Fibroblast of skin of back (primary cell): ENCODE results near the gene NLRP7.
"Not testable (repeated sequence)": the region's sequence is repeated elsewhere in the genome, so short reads cannot be mapped to it uniquely, and the experiment has no call there.

Experiments used
- DNase-seq: peaks from one replicate; pipeline ENCODE4 v3.0.0-alpha.2; 2013

The NLRP7 gene

GRCh38 chr19:54919646-54920563 lies 27.4 kb downstream of the NLRP7 start:
- DNase-seq = not testable (repeated sequence)

- no peak for DNase-seq
These were observed 28.8 kb downstream of the NLRP7 start for GRCh38 chr19:54918499-54918898.

- no peak for DNase-seq
These were observed 30.5 kb downstream of the NLRP7 start for GRCh38 chr19:54916822-54917221.

GRCh38 chr19:54907899-54908298 lies 39.4 kb downstream of the NLRP7 start:
- DNase-seq = not testable (repeated sequence)

- no peak for DNase-seq
These were observed 40.5 kb downstream of the NLRP7 start for GRCh38 chr19:54906819-54907218.

- no peak for DNase-seq
These were observed 41.4 kb downstream of the NLRP7 start, which contains the start of gene NCR1 for GRCh38 chr19:54905803-54906511. TSS of gene NCR1 (plus strand) at chr19:54906148. CDS start at chr19:54906188, 40 bp downstream.

- no peak for DNase-seq
These were observed 41.9 kb downstream of the NLRP7 start for GRCh38 chr19:54905421-54905802.

GRCh38 chr19:54904261-54904660 lies 43.1 kb downstream of the NLRP7 start:
- DNase-seq = not testable (repeated sequence)

GRCh38 chr19:54903303-54903702 lies 44.0 kb downstream of the NLRP7 start:
- DNase-seq = no peak

GRCh38 chr19:54902061-54902460 lies 45.3 kb downstream of the NLRP7 start:
- no peak for DNase-seq

GRCh38 chr19:54901153-54901552 lies 46.2 kb downstream of the NLRP7 start:
- not testable (repeated sequence) for DNase-seq

- not testable (repeated sequence) for DNase-seq
These were observed 47.7 kb downstream of the NLRP7 start for GRCh38 chr19:54899646-54900045.

- not testable (repeated sequence) for DNase-seq
These were observed 48.6 kb downstream of the NLRP7 start for GRCh38 chr19:54898685-54899084.

GRCh38 chr19:54896036-54896435 lies 51.3 kb downstream of the NLRP7 start:
- DNase-seq = no peak

- not testable (repeated sequence) for DNase-seq
These were observed 53.2 kb downstream of the NLRP7 start for GRCh38 chr19:54894106-54894505.

- no peak for DNase-seq
These were observed 53.9 kb downstream of the NLRP7 start for GRCh38 chr19:54893406-54893805.

- DNase-seq = no peak
These were observed 57.8 kb downstream of the NLRP7 start for GRCh38 chr19:54889566-54889965.

GRCh38 chr19:54888239-54888638 lies 59.1 kb downstream of the NLRP7 start:
- DNase-seq = no peak

GRCh38 chr19:54883228-54883627 lies 64.1 kb downstream of the NLRP7 start:
- no peak for DNase-seq

- DNase-seq = no peak
These were observed 64.6 kb downstream of the NLRP7 start for GRCh38 chr19:54882758-54883157.

GRCh38 chr19:54881884-54882283 lies 65.4 kb downstream of the NLRP7 start:
- DNase-seq = no peak

GRCh38 chr19:54877471-54877870 lies 69.9 kb downstream of the NLRP7 start:
- no peak for DNase-seq

- DNase-seq = no peak
These were observed 71.8 kb downstream of the NLRP7 start for GRCh38 chr19:54875506-54875905.

GRCh38 chr19:54873990-54874389 lies 73.3 kb downstream of the NLRP7 start, which contains the start of gene FCAR:
TSS of gene FCAR (plus strand) at chr19:54874235. CDS start at chr19:54874290, 55 bp downstream.
- DNase-seq = no peak
